Measurements from ENCODE around the gene ERO1A.
"Not testable (repeated sequence)": the region's sequence is repeated elsewhere in the genome, so short reads cannot be mapped to it uniquely, and the experiment has no call there.

ERO1A gene

GRCh38 chr14:52730709-52731111 lies 35.4 kb upstream of the ERO1A start:
- no peak for TF ChIP-seq CTCF (IDR thresholded peaks at IDR 0.05; ENCODE audit: control extremely low read depth, extremely low read depth, low read depth, missing control alignments)
- ChIA-PET CTCF (interaction anchor here (1.1 to 1.2 kb wide), 2 partner anchors 9 to 11 kb away, joined by 3 to 4 read pairs; no protein-coding TSS in a partner anchor), POLR2A (no interaction called here)
- no peak for DNase-seq (ENCODE audit: extremely low spot score)

GRCh38 chr14:52729925-52730708 lies 34.8 kb upstream of the ERO1A start, which contains the start of gene STYX:
Gene STYX, plus strand, starts transcription at chr14:52730166. Its CDS starts 309 bp downstream, at chr14:52730475.
- peak; percentile 95 for DNase-seq (ENCODE audit: extremely low spot score)
- no peak for TF ChIP-seq CTCF (IDR thresholded peaks at IDR 0.05; ENCODE audit: control extremely low read depth, extremely low read depth, low read depth, missing control alignments)
- ChIA-PET CTCF (interaction anchor here (1.0 to 1.9 kb wide), 6 partner anchors 11 to 32 kb away, joined by 3 to 6 read pairs (median 4); no protein-coding TSS in a partner anchor), POLR2A (interaction anchor here (0.6 to 1.0 kb wide), 2 partner anchors 178 to 1709 kb away, joined by 3 to 6 read pairs; partner anchors contain the start of genes GPR137C and TXNDC16)

GRCh38 chr14:52729585-52729924 lies 34.2 kb upstream of the ERO1A start:
- no peak for TF ChIP-seq CTCF (IDR thresholded peaks at IDR 0.05; ENCODE audit: control extremely low read depth, extremely low read depth, low read depth, missing control alignments)
- no peak for DNase-seq (ENCODE audit: extremely low spot score)
- ChIA-PET CTCF (interaction anchor here (1.0 to 1.9 kb wide), 5 partner anchors 10 to 32 kb away, joined by 3 to 6 read pairs (median 3); no protein-coding TSS in a partner anchor), POLR2A (interaction anchor here (0.6 to 1.0 kb wide), 2 partner anchors 177 to 1710 kb away, joined by 3 to 6 read pairs; partner anchors contain the start of genes GPR137C and TXNDC16)

GRCh38 chr14:52729035-52729434 lies 33.7 kb upstream of the ERO1A start:
- CTCF ChIA-PET = interaction anchor here (1.1 to 1.9 kb wide), 3 partner anchors 12 to 31 kb away, joined by 3 to 6 read pairs (median 3); no protein-coding TSS in a partner anchor
- POLR2A ChIA-PET; DNase-seq (ENCODE audit: extremely low spot score): not testable (repeated sequence)

GRCh38 chr14:52727509-52727908 lies 32.2 kb upstream of the ERO1A start:
- CTCF ChIA-PET = interaction anchor here (1.0 to 2.2 kb wide), 3 partner anchors 11 to 15 kb away, joined by 3 to 6 read pairs (median 5); no protein-coding TSS in a partner anchor
- DNase-seq (ENCODE audit: extremely low spot score) = not testable (repeated sequence)
- POLR2A ChIA-PET = interaction anchor here (0.6 kb wide), 1 partner anchor 18 kb away, joined by 3 read pairs; no protein-coding TSS in a partner anchor

- no peak for DNase-seq (ENCODE audit: extremely low spot score)
- POLR2A ChIA-PET = no interaction called here
- CTCF ChIA-PET = interaction anchor here (1.6 to 4.1 kb wide), 2 partner anchors 12 to 17 kb away, joined by 4 to 20 read pairs; no protein-coding TSS in a partner anchor
- TF ChIP-seq CTCF (IDR thresholded peaks at IDR 0.05; ENCODE audit: control extremely low read depth, extremely low read depth, low read depth, missing control alignments) = no peak
Measured at GRCh38 chr14:52724360-52724644, 28.9 kb upstream of the ERO1A start.

- POLR2A ChIA-PET = interaction anchor here (0.6 kb wide), 1 partner anchor 9 kb away, joined by 7 read pairs; no protein-coding TSS in a partner anchor
- DNase-seq (ENCODE audit: extremely low spot score) = no peak
- CTCF ChIA-PET = interaction anchor here (0.9 to 4.1 kb wide), 5 partner anchors 11 to 26 kb away, joined by 4 to 20 read pairs (median 4); no protein-coding TSS in a partner anchor
- no peak for TF ChIP-seq CTCF (IDR thresholded peaks at IDR 0.05; ENCODE audit: control extremely low read depth, extremely low read depth, low read depth, missing control alignments)
Measured at GRCh38 chr14:52723514-52724359, 28.4 kb upstream of the ERO1A start.
